NT2/D1 (cell line): ENCODE measurements around the gene FRY.

ENCODE experiments used
- SUZ12 ChIP-seq: IDR thresholded peaks from 2 replicates; pipeline ENCODE4 v1.6.1; 2011; ENCODE audit not compliant: insufficient read length, insufficient read depth; ENCODE audit errors: extremely low read depth
- YY1 ChIP-seq: IDR thresholded peaks from 2 replicates; pipeline ENCODE4 v1.6.1; 2011; ENCODE audit not compliant: insufficient read length, insufficient read depth
- ZNF274 ChIP-seq: IDR thresholded peaks from 2 replicates; pipeline ENCODE4 v1.6.1; 2011; ENCODE audit warnings: mild to moderate bottlenecking, low read depth, low read length

DNA sequence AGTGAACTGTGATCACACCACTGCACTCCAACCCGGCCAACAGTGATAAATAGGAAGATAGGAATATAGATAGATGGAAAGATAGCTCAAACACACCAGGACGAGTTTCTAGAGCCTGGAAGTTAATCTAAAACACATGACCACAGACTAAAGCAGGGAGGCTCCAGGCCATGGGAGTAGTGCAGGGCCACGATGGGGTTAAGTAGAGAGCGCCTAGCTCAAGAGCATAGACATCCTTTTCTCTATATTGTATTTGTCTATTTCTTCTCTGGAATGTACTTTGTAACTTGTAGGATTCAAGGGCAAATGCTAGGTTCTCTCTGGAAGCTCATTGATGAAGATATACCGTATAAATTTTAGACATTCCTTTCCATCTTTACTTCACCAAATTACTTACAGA is 214.0 kb downstream of the FRY start:
- TF ChIP-seq SUZ12 (no peak), YY1 (no peak), ZNF274 (no peak)
